SK-N-MC (cell line): ENCODE data around the gene GLI3.

Experiments used
- EZH2 ChIP-seq: fragments of 200-600 bp; sonication (generic); IDR thresholded peaks from one replicate; pipeline ENCODE4 v1.6.1; 2017; ENCODE audit warnings: antibody characterized with exemption
- POLR2AphosphoS5 ChIP-seq: IDR thresholded peaks from 2 replicates; pipeline ENCODE4 v1.6.1; 2012; ENCODE audit warnings: mild to moderate bottlenecking, low read depth, low read length, borderline replicate concordance

GRCh38 chr7:41977661-41978060 lies 259.3 kb downstream of the GLI3 start:
- TF ChIP-seq EZH2, result no peak
- no peak for TF ChIP-seq POLR2AphosphoS5
